HG03045 (cell line): ENCODE data around the gene COL4A4.
A peak's percentile ranks its signal among the peaks of the same experiment; 100 is the strongest.
"Not testable (repeated sequence)": the region's sequence is repeated elsewhere in the genome, so short reads cannot be mapped to it uniquely, and the experiment has no call there.

ENCODE experiments used
- ATAC-seq: cut with Tn5 transposase; IDR thresholded peaks from one replicate; pipeline ENCODE4 v1.9.1; 2021; ENCODE audit warnings: mild to moderate bottlenecking, moderate library complexity; ENCODE audit not compliant: unreplicated experiment

The COL4A4 gene

DNA sequence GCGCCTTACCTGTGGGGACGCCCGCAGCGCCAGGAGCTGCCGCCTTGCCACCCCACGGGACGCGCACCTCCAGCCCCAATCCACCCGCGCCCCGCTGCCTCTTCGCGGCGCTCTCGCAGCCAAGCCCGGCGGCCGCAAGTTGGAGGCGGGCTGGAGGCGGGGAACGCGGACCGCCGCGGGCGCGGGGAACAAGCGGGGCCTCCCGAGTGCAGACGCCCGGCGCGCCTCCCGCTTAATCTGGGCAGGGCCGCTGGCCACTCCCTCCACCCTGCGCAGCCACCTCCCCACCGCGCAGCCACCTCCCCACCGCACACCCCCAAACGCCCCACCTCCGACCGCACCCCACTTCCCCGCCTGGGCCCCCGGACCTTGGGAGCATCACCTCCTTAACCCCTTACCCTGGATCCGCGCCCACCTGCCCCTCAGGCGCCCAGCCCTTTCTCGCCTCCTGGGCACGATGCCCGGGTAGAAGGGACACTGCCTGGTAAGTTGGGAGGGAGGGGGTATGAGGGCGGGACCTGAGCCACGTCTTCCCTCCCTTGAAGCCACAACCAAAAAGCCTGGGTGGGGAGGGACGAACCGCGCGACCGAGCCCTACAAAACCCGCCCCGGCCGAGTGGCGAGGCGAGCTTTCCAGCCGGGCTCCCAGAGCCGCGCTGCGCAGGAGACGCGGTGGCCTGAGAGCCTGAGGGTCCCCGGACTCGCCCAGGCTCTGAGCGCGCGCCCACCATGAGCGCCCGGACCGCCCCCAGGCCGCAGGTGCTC lies at the start of gene COL4A4, which contains the start of gene COL4A3:
Gene COL4A4, minus strand, starts transcription at position 208 of the 765 bp plus-strand sequence. CDS start 16,722 bp downstream, outside the sequence.
Gene COL4A3, plus strand, starts transcription at position 627 of the 765 bp plus-strand sequence. Its CDS starts 103 bp downstream, at position 730.
- peak; percentile 67 for ATAC-seq

- no peak for ATAC-seq
Measured at GRCh38 chr2:227207573-227207972, 43.6 kb upstream of the COL4A4 start.

DNA sequence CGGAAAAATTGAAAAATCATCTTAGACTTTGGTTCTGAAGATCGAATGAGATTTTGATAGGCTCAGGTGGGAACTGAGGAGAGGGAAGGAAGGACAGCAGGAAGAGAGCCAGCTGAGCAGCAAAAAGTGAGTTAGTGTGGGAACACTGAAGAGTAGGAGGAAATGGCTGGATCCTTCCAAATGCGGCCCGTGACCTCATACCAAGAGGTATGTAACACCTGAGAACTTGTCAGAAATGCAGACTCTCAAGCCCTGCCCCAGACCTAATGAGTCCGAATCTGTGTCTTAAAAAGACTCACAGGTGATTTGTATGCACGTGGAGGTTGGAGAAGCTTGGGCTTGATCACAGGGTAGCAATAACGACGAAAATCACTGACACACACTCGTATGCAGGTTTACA lies 42.4 kb upstream of the COL4A4 start:
- ATAC-seq: no peak

- no peak for ATAC-seq
Measured at GRCh38 chr2:227205701-227206100, 41.7 kb upstream of the COL4A4 start.

- no peak for ATAC-seq
Measured at GRCh38 chr2:227204452-227204851, 40.4 kb upstream of the COL4A4 start.

- ATAC-seq: no peak
Measured at GRCh38 chr2:227201771-227202170, 37.8 kb upstream of the COL4A4 start.

GRCh38 chr2:227198866-227199265 lies 34.9 kb upstream of the COL4A4 start:
- no peak for ATAC-seq

DNA sequence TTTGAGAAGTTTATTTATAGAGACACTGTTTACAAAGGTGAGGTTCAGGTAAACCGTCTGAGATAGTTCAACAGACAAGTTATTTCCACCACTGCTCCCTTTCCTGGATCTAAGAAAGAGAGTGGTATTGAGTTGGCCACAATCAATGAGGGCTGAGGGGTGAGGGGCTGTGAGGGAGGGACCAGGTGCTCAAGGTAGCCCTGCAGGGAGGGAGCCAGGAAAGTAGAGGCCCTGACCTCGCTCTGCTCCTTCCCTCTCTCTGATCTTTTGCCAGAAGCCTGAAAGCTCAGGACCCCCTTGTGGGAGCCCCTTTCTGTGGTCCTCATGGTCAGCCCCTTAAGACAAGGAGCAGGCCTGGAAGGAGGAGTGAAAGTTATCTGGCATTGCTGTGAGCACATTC lies 30.2 kb upstream of the COL4A4 start:
- ATAC-seq: no peak

- ATAC-seq: no peak
Measured at GRCh38 chr2:227192491-227192890, 28.5 kb upstream of the COL4A4 start.

- ATAC-seq: no peak
Measured at GRCh38 chr2:227191367-227191766, 27.4 kb upstream of the COL4A4 start.

- peak; percentile 64 for ATAC-seq
Measured at GRCh38 chr2:227188292-227188691, 24.3 kb upstream of the COL4A4 start.

- no peak for ATAC-seq
Measured at GRCh38 chr2:227186751-227187150, 22.7 kb upstream of the COL4A4 start.

DNA sequence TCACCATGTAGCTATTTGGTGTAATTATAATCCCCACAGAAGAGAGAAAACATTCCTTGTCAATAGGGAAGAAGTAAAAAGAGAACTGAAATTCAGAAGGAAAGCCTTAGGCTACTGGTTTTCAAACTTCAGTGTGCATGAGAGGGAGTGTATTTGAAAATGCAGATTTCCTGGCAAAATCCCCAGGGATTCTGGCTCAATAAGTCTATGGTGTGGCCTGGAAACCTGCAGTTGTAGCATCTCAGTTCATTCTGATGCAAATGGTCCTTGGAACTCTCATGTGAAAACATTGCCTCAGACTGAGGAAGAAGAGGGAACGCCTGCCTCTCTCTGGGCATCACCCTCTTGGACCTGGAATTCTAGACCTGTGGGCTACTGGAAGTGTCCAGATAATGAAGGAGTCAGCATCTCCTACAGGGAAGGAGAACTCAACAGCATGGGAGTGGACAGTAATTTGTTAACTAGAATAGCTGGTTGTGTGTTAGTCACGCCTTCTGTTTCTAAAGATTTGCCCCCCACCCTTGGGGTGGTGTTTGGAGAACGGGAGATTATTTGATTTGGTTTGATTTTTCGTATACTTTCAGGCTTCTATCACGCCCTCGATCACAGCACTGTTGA lies 21.7 kb upstream of the COL4A4 start:
- no peak for ATAC-seq

DNA sequence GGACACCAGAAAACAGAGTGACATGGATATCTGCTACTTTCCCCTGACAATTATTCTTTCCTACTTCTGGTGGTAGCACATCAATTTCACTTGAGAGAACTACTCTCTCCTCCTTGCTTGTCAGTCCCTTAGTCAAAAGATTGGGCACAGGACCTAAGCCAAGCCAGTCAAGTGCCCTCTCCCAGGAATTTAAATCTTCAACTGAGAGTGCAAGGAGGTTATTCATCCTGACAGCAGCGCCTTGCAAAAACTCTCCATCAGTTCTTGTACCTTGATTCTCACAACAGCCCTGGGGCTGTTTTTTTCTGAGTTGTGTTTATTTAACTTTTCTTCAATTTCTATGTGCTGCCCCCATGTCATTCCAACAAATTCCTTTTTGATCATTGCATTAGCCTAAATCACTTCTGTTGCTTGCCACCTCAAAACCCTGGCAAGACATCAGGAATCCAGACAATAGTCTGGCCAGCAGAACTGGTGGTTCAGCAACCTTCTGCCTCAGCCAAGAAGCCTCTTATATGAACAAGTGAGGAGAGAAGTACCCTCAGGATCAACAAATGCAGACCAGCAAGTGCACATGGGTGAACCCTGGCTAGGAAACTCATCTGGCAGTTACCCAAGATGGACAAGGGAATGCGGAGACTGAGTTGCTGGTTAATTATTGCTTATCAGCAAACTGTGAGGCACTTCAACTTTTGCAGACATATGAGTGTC lies 19.8 kb upstream of the COL4A4 start:
- ATAC-seq: no peak

GRCh38 chr2:227182765-227183164 lies 18.8 kb upstream of the COL4A4 start:
- no peak for ATAC-seq

DNA sequence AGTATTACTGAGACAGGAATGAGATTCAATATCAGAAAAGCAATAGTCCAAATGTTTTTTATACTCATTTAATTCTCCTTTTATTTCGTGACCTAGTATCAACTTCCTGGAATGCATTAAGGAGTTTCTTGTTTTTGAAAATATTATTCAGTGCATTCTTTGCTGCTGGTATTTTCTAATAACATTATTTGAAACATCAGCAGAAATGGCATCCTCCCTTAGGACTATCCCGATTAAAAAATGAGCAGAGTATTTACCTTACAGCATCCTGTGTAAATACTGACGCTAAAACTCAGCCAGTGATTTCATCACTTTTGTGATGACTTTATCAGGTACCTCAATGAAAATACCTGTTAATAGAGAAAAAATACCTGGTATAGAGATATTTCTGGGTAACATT lies 16.8 kb upstream of the COL4A4 start:
- ATAC-seq: no peak

GRCh38 chr2:227179988-227180685 lies 16.1 kb upstream of the COL4A4 start:
- ATAC-seq: no peak

- ATAC-seq: no peak
Measured at GRCh38 chr2:227177592-227178336, 13.8 kb upstream of the COL4A4 start.

GRCh38 chr2:227171779-227172178 lies 7.8 kb upstream of the COL4A4 start:
- ATAC-seq: not testable (repeated sequence)

DNA sequence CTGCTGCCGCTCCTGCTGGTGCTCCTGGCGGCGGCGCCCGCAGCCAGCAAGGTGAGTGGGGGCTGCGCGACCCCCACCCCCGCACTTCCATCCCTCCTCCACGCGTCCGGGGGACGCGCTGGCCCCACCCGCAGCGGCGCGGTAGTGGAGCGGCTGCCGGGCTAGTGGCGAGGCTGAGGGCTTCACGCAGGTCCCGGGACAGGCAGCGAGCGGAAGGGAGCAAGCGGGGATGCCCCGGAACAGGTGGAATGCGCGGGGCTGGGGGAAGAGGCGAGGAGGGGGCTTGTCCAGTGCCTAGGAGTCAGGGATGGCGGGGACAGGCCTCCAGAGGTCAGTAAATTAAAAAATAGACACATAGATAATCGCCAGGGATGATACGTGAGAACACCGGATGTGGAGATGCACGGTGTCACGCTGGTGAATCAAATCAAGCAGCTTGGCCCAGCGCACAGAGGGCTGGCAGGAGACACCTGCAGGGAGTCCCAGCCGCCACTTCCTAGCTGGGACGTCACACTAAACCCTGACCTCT lies 822 bp upstream of the COL4A4 start:
- ATAC-seq: peak; percentile 68
